ENCODE results near the gene GOLGA3. TPM values are rescaled to one million over a fixed set of nuclear protein-coding genes. Genes with fewer than 3 reads are reported as not detected.

The GOLGA3 gene
- polyA plus RNA-seq, 1 donor (not counting 4 experiments of a cell fraction or from before 2014, with no cell fraction given), result 11.0 TPM

GRCh38 chr12:132838410-132839080 lies 9.9 kb upstream of the GOLGA3 start:
- Histone ChIP-seq H3K79me2 (ENCODE audit: control insufficient read depth, insufficient read depth, low read length) (no peaks in the 10 kb centered on the region), H3K4me3 (ENCODE audit: control insufficient read depth in 2 of 3, extremely low read depth in 1 of 3, insufficient read depth in 2 of 3, low read depth in 1 of 3, low read length in 3 of 3) (no peak overlapping the region), H3K4me2 (ENCODE audit: control insufficient read depth, extremely low read depth, insufficient read depth, low read depth, low read length) (no peak overlapping the region), H4K20me1 (ENCODE audit: control insufficient read depth, extremely low read depth, insufficient read depth, low read length) (peaks cover 5% of the 10 kb centered on the region), H3K9me1 (ENCODE audit: control insufficient read depth, extremely low read depth, insufficient read depth, low read length) (no peaks in the 10 kb centered on the region), H3K9ac (ENCODE audit: control insufficient read depth, extremely low read depth, insufficient read depth, low read length) (no peak overlapping the region), H3K27me3 (ENCODE audit: control insufficient read depth, extremely low read depth, insufficient read depth, low read length) (no peaks in the 10 kb centered on the region), H2AFZ (ENCODE audit: control insufficient read depth, low read length) (no peak overlapping the region), H3K27ac (ENCODE audit: control insufficient read depth, insufficient read depth, low read length) (no peak overlapping the region), H3K4me1 (ENCODE audit: control insufficient read depth, extremely low read depth, insufficient read depth, low read length) (no peaks in the 10 kb centered on the region), H3K9me3 (ENCODE audit: control insufficient read depth, low read depth, low read length) (no peaks in the 10 kb centered on the region), H3K36me3 (ENCODE audit: control insufficient read depth in 2 of 2, extremely low read depth in 1 of 2, insufficient read depth in 2 of 2, low read length in 2 of 2) (peaks cover 18 to 35% of the 10 kb centered on the region in 2 experiments)
- DNase-seq (ENCODE audit: low read depth, low spot score), result no peak
- dilution Hi-C loops (cut with MboI; ENCODE audit: extremely low pct_ligation_motif_present, low sequenced_read_pairs), result no loop called here
- TF ChIP-seq, protein P1, sequence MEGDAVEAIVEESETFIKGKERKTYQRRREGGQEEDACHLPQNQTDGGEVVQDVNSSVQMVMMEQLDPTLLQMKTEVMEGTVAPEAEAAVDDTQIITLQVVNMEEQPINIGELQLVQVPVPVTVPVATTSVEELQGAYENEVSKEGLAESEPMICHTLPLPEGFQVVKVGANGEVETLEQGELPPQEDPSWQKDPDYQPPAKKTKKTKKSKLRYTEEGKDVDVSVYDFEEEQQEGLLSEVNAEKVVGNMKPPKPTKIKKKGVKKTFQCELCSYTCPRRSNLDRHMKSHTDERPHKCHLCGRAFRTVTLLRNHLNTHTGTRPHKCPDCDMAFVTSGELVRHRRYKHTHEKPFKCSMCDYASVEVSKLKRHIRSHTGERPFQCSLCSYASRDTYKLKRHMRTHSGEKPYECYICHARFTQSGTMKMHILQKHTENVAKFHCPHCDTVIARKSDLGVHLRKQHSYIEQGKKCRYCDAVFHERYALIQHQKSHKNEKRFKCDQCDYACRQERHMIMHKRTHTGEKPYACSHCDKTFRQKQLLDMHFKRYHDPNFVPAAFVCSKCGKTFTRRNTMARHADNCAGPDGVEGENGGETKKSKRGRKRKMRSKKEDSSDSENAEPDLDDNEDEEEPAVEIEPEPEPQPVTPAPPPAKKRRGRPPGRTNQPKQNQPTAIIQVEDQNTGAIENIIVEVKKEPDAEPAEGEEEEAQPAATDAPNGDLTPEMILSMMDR (optimal IDR thresholded peaks at IDR 0.05 in 1 of 3, IDR thresholded peaks at IDR 0.05 in 1 of 3, conservative IDR thresholded peaks at IDR 0.05 in 1 of 3; ENCODE audit: extremely low read depth in 1 of 3, insufficient read depth in 2 of 3, low read length in 3 of 3), result no peak
- no peak for TF ChIP-seq EZH2 (IDR thresholded peaks at IDR 0.05; ENCODE audit: low read length)
- no peak for FAIRE-seq

- Histone ChIP-seq H3K4me1 (ENCODE audit: control insufficient read depth, extremely low read depth, insufficient read depth, low read length) (no peaks in the 10 kb centered on the region), H2AFZ (ENCODE audit: control insufficient read depth, low read length) (no peak overlapping the region), H3K4me2 (ENCODE audit: control insufficient read depth, extremely low read depth, insufficient read depth, low read depth, low read length) (no peak overlapping the region), H3K79me2 (ENCODE audit: control insufficient read depth, insufficient read depth, low read length) (no peaks in the 10 kb centered on the region), H3K9me1 (ENCODE audit: control insufficient read depth, extremely low read depth, insufficient read depth, low read length) (no peaks in the 10 kb centered on the region), H3K9ac (ENCODE audit: control insufficient read depth, extremely low read depth, insufficient read depth, low read length) (no peak overlapping the region), H3K27ac (ENCODE audit: control insufficient read depth, insufficient read depth, low read length) (no peak overlapping the region), H3K9me3 (ENCODE audit: control insufficient read depth, low read depth, low read length) (no peaks in the 10 kb centered on the region), H3K36me3 (ENCODE audit: control insufficient read depth in 2 of 2, extremely low read depth in 1 of 2, insufficient read depth in 2 of 2, low read length in 2 of 2) (peaks cover 17 to 35% of the 10 kb centered on the region in 2 experiments), H3K4me3 (ENCODE audit: control insufficient read depth in 2 of 3, extremely low read depth in 1 of 3, insufficient read depth in 2 of 3, low read depth in 1 of 3, low read length in 3 of 3) (no peak overlapping the region), H4K20me1 (ENCODE audit: control insufficient read depth, extremely low read depth, insufficient read depth, low read length) (peaks cover 5% of the 10 kb centered on the region), H3K27me3 (ENCODE audit: control insufficient read depth, extremely low read depth, insufficient read depth, low read length) (no peaks in the 10 kb centered on the region)
- dilution Hi-C loops (cut with MboI; ENCODE audit: extremely low pct_ligation_motif_present, low sequenced_read_pairs), result no loop called here
- TF ChIP-seq, protein P1 (optimal IDR thresholded peaks at IDR 0.05 in 1 of 3, IDR thresholded peaks at IDR 0.05 in 1 of 3, conservative IDR thresholded peaks at IDR 0.05 in 1 of 3; ENCODE audit: extremely low read depth in 1 of 3, insufficient read depth in 2 of 3, low read length in 3 of 3), result no peak
- no peak for TF ChIP-seq EZH2 (IDR thresholded peaks at IDR 0.05; ENCODE audit: low read length)
- DNase-seq (ENCODE audit: low read depth, low spot score) (no peak), FAIRE-seq (no peak)
Measured at GRCh38 chr12:132837693-132838409, 9.2 kb upstream of the GOLGA3 start.

Measured in keratinocyte (primary cell).